GM18498 (cell line): ENCODE data around the gene CPA4.

Experiments
- ATAC-seq: cut with Tn5 transposase; IDR thresholded peaks from one replicate; pipeline ENCODE4 v1.9.1; 2021; ENCODE audit warnings: mild to moderate bottlenecking, moderate library complexity; ENCODE audit not compliant: unreplicated experiment

The CPA4 gene

DNA sequence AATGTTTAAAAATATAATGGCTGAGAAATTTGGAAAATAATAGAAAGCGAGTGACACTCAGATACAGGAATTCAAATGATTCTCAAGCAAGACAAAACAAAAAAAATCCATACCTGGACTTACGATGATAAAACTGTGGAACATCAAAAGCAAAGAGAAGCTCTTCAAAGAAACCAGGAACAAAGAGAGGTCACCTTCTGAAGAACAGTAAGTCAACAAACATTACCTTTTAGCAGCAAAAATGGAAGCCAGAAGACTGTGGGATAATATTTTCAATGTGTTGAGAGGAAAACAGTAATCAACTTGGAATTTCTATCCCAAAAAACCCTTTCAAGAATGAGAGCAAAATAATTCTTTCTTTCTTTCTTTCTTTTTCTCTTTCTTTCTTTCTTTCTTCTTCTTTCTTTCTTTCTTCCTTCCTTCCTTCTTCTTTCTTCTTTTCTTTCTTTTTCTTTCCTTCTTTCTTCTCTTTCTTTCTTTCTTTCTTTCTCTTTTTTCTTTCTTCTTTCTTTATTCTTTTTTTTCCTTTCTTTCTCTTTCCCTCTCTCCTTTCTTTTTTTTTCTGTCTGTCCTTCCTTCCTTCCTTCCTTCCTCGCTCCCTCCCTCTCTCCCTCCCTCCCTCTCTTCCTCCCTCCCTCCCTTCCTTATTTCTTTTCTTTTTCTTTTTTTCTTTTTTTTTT is 49.9 kb downstream of the CPA4 start:
- ATAC-seq, result no peak

DNA sequence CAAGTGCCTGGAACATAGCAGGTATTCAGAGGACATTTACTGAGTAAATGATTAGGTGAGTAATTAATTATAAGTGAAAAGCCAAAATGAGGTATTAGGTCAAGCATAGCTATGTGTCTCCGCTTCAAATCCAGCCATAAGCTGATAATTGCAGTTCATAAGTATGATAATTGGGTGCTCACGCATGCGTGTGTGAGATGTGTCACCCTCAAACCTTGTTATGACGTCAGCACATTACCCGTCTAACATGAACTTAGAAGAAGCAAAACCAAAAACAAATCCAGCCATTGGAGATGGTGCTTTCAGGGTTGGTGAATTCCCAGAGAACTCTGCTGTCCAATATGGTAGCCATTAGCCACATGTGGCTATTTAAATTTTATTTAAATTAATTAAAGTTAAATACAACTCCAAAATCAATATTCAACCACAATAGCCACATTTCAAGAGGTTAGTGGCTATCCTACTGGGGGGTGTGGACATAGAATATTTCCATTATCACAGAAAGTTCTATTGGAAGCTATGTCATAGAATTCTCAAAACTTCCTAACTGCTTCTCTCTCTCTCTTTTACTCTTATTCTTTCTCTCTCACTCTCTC is 51.4 kb downstream of the CPA4 start, which contains the start of gene CPA5:
Gene CPA5 (plus strand): TSS at position 546 of the 596 bp plus-strand sequence. CDS start 1,670 bp downstream, outside the sequence.
- ATAC-seq, result no peak

- ATAC-seq, result no peak
Observed at GRCh38 chr7:130345136-130345535, 52.2 kb downstream of the CPA4 start.

GRCh38 chr7:130345725-130346124 is 52.8 kb downstream of the CPA4 start:
- ATAC-seq, result no peak

GRCh38 chr7:130346177-130346905 is 53.4 kb downstream of the CPA4 start:
- ATAC-seq, result no peak

GRCh38 chr7:130346941-130347340 is 54.0 kb downstream of the CPA4 start:
- no peak for ATAC-seq

GRCh38 chr7:130349911-130350782 is 57.2 kb downstream of the CPA4 start:
- ATAC-seq, result no peak

DNA sequence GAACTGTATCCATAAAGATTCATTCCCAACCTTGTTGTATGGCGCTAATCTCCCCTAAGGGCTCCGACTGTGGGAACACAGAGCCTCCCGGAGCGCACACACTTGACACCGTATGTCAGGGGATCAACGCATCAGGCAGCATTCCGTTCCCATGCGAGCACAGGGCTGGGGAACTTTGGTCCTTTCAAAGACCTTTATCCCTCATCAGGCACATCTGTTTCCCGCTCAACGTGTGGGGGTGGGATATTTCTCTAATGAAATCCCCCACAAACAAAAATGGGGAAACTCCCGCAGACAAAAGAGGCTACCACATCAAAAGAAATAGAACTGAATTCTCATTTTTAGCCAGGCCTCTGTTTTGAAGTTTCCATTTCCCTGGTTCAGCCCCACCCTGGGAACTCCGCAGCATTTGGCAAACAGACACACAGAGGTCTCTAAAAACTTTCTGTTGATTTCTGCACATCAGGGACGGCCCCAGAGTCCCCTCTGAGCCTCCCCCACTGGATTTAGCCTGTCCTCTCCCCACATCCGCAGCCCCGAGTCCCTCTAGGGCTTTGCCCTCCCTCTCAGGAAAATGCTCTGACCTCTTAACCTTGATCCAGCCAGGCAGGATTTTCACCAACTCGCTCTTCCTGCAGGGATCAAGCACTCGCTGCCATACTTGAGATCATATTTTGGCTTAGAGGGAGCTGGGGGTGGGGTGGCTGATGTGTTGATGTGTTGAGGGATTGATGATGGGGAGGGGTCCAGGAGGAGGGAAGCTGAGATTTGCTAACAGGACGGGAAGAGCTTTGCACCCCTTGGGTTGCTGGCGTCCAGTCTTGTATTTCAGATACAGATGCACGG is 58.2 kb downstream of the CPA4 start:
- ATAC-seq, result no peak

DNA sequence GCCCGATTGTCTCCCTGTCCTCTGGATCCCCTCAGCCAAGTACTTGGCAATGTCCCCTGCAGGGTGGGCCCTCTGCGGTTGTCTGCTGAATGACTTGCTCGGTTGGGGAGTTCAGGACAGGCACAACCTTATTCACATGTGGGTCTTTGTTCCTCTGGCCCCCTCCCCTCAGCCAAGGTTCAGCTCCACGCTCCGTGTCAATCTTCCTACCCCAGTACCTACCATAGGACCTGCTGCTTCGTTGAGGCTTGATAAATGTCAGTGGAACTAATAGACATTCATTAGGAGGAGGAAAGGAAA is 58.8 kb downstream of the CPA4 start:
- ATAC-seq, result no peak

- no peak for ATAC-seq
Observed at GRCh38 chr7:130352194-130353074, 59.5 kb downstream of the CPA4 start.

GRCh38 chr7:130353196-130353595 is 60.2 kb downstream of the CPA4 start:
- no peak for ATAC-seq

GRCh38 chr7:130356121-130356875 is 63.3 kb downstream of the CPA4 start:
- no peak for ATAC-seq

DNA sequence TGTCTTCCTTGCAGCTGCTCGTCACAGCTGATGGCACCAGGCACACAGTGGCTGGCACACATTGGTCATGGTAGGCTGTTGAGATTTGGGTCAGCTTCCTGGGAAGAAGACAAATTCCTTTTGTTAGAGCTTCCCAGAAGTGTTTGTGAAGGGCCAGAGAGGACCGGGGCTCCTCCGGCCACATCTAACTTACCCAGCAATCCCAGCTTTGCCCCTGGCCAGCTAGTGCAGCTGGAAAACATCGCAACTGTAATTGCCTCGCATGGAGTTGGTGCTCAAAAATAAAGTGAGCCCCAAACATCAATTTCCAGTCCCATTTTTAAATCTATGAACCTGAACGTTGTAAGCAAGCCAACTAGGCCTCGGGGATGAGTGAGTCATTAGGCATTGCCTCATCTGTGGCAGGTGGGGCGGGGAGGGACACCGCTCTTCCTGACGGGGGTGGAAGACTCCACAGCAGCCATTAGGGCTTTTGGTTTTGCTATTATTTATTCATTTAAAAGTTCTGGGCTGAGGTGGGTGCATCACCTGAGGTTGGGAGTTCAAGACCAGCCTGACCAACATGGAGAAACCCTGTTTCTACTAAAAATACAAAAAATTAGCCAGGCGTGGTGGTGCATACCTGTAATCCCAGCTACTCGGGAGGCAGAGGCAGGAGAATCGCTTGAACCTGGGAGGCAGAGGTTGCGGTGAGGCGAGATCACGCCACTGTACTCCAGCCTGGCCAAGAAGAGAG is 64.1 kb downstream of the CPA4 start:
- ATAC-seq, result no peak

DNA sequence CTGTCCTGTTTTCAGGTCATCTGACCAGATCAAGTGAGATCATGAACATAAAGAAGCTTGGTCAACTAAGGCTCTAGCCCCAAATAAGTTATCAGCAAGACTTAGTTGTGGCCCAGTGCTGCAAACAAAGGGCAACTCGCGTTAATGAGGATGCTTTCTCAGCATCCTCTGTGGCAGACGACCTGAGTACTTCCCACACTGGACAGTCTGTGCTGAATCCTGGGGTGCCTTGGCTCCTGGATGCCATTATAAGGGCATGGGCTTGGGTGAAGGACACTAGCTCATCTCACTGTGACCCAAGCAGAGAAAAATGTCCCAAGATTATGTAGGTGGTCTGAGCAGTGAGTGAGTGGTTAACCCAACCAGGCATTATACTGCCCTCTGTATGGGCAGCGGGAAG is 65.5 kb downstream of the CPA4 start:
- no peak for ATAC-seq

DNA sequence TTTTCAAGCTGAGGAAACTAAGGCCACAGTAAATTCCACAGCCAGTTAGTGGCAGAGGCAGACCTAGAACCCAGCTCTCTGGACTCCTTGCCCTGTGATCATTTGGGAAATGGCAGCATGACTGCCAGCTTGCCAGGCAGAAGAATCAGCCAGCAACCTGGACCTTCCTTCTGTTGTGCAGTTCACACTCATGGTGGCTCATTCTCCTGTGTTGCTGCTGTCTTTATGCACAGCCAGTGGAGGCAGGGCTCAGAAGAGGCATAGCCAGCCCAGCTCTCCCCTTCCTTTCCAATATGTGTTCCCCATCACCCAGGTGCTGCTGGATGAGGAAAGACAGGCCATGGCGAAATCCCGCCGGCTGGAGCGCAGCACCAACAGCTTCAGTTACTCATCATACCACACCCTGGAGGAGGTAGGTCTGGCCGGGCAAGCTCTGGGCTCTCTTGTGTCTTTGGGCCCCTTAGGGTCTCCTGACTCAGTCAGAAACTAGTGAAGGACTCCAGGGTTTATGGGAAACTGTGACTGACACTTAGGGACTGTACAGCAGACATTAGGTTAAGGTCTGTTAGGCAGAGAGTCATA is 66.4 kb downstream of the CPA4 start:
- ATAC-seq, result no peak

- no peak for ATAC-seq
Observed at GRCh38 chr7:130360518-130360917, 67.6 kb downstream of the CPA4 start.

DNA sequence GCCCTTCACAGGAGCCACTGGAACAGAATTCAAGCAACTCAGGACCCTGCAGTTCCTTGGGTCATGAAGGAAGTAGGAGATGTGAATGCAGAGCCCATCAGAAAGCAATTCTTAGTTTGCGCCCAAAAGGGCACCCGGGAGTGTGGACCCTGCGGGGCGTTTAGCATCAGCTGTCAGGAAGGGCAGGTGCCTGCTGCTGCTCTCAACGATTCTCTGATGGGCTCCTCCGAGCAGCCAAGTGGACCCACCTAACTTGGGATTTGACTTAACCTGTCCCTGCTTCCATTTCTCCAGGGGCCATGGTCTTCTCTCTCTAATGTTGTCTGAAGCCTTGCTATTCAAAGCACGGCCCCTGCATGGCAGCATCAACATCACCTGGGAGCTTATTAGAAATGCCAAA is 68.7 kb downstream of the CPA4 start:
- ATAC-seq, result no peak
